ENCODE data around the gene GALNT10. TPM values are rescaled to one million over a fixed set of nuclear protein-coding genes. Genes with fewer than 3 reads are reported as not detected.

Gene GALNT10
- total and polyA plus RNA-seq, 2 donors (not counting 1 experiment from before 2014, with no cell fraction given), result 18.3 to 35.8 TPM

DNA sequence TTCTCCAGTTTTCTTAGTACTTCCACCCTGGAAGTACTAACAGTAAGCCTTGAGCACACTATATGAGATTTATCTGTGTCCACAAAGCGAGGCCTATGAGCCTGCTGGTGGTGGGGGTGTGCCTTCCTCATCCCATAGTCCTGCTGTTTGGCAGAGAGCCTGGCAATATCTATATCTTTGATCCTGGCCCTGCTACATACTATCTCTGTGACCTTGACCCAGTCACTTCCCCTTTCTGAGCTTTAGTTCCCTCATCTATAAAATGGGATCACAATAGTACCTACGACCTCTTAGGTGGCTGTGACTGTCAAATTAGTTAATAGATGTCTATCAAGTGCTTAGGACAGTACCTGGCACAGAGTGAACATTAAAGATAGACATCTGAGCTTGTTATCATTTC is 140.7 kb downstream of the GALNT10 start:
- Histone ChIP-seq H3K9me3 (ENCODE audit: control insufficient read depth, insufficient read depth, low read depth, low read length) (no peaks in the 10 kb centered on the region), H3K27me3 (ENCODE audit: control insufficient read depth, insufficient read depth, low read length) (no peaks in the 10 kb centered on the region), H3K4me3 (replicated peaks in 1 of 4; ENCODE audit: control extremely low read depth in 1 of 4, insufficient read depth in 1 of 4, low read depth in 3 of 4, low read length in 4 of 4) (no peak overlapping the region), H3K4me1 (ENCODE audit: control insufficient read depth, extremely low read depth, insufficient read depth, low read length) (no peaks in the 10 kb centered on the region), H3K79me2 (ENCODE audit: control insufficient read depth, insufficient read depth, low read length) (no peaks in the 10 kb centered on the region), H3K4me2 (ENCODE audit: extremely low read depth, insufficient read depth, low read length) (no peak overlapping the region), H4K20me1 (ENCODE audit: control insufficient read depth, extremely low read depth, insufficient read depth, low read length) (no peaks in the 10 kb centered on the region), H3K27ac (ENCODE audit: insufficient read depth, low read length) (no peak overlapping the region), H3K9ac (ENCODE audit: insufficient read depth, low read length) (no peak overlapping the region), H3K36me3 (ENCODE audit: control insufficient read depth, insufficient read depth, low read length) (peaks cover 2% of the 10 kb centered on the region), H2AFZ (ENCODE audit: low read length) (no peak overlapping the region)
- no peak for TF ChIP-seq EZH2 (IDR thresholded peaks at IDR 0.05; ENCODE audit: low read length, missing control alignments)
- TF ChIP-seq, protein P1, sequence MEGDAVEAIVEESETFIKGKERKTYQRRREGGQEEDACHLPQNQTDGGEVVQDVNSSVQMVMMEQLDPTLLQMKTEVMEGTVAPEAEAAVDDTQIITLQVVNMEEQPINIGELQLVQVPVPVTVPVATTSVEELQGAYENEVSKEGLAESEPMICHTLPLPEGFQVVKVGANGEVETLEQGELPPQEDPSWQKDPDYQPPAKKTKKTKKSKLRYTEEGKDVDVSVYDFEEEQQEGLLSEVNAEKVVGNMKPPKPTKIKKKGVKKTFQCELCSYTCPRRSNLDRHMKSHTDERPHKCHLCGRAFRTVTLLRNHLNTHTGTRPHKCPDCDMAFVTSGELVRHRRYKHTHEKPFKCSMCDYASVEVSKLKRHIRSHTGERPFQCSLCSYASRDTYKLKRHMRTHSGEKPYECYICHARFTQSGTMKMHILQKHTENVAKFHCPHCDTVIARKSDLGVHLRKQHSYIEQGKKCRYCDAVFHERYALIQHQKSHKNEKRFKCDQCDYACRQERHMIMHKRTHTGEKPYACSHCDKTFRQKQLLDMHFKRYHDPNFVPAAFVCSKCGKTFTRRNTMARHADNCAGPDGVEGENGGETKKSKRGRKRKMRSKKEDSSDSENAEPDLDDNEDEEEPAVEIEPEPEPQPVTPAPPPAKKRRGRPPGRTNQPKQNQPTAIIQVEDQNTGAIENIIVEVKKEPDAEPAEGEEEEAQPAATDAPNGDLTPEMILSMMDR (conservative IDR thresholded peaks at IDR 0.05 in 1 of 2, IDR thresholded peaks at IDR 0.05 in 1 of 2; ENCODE audit: low read depth in 1 of 2, low read length in 2 of 2), result no peak
- no peak for DNase-seq (ENCODE audit: low read depth in 2 of 2)

DNA sequence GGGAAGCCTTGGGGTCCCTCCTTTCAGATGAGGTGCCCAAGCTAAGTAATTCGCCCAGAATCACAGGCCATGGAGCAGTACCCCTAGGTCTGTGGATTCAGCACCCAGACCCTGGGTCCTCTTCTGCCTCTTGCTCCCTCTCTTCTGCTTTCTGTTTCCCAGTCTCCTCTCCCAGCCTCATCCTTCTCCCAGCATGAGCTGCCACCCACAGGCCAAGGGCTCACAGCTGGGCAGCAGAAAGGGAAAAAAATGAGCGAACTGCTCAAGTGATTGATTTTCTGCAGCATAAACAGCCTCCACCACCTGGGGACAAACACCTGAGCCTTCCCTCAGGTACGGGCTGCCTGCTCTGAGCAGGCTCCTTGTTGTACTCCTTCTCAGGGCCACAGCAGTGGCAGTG is 141.4 kb downstream of the GALNT10 start:
- no peak for DNase-seq (ENCODE audit: low read depth in 2 of 2)
- no peak overlapping the region for H3K9ac ChIP-seq (ENCODE audit: insufficient read depth, low read length)
- no peaks in the 10 kb centered on the region for H3K9me3 ChIP-seq (ENCODE audit: control insufficient read depth, insufficient read depth, low read depth, low read length)
- H3K4me2 ChIP-seq (ENCODE audit: extremely low read depth, insufficient read depth, low read length), result no peak overlapping the region
- no peak overlapping the region for H2AFZ ChIP-seq (ENCODE audit: low read length)
- no peaks in the 10 kb centered on the region for H3K79me2 ChIP-seq (ENCODE audit: control insufficient read depth, insufficient read depth, low read length)
- H3K4me3 ChIP-seq (replicated peaks in 1 of 4; ENCODE audit: control extremely low read depth in 1 of 4, insufficient read depth in 1 of 4, low read depth in 3 of 4, low read length in 4 of 4), result no peak overlapping the region
- no peaks in the 10 kb centered on the region for H3K27me3 ChIP-seq (ENCODE audit: control insufficient read depth, insufficient read depth, low read length)
- H3K27ac ChIP-seq (ENCODE audit: insufficient read depth, low read length), result no peak overlapping the region
- TF ChIP-seq, protein P1 (conservative IDR thresholded peaks at IDR 0.05 in 1 of 2, IDR thresholded peaks at IDR 0.05 in 1 of 2; ENCODE audit: low read depth in 1 of 2, low read length in 2 of 2), result no peak
- TF ChIP-seq EZH2 (IDR thresholded peaks at IDR 0.05; ENCODE audit: low read length, missing control alignments), result no peak
- no peaks in the 10 kb centered on the region for H4K20me1 ChIP-seq (ENCODE audit: control insufficient read depth, extremely low read depth, insufficient read depth, low read length)
- H3K36me3 ChIP-seq (ENCODE audit: control insufficient read depth, insufficient read depth, low read length), result peaks cover 2% of the 10 kb centered on the region
- no peaks in the 10 kb centered on the region for H3K4me1 ChIP-seq (ENCODE audit: control insufficient read depth, extremely low read depth, insufficient read depth, low read length)

DNA sequence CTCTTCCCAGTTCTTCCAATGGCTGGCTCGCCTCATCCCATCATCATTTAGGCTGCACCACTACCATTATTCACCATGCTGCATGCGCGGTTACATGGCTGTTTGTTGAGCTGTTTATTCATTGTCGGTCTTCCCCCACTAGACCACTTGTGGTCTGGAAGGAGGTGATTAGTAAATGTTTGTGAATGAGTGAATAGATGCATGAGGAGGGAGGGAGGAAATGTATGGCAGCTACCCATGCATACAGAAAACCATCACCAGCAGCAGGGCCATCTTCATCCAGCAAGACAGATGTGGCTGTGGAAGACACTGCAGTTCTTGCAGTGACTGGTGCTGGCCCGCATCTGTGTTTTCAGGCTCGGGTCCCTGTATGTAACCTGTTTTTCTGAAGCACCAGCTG is 141.9 kb downstream of the GALNT10 start:
- Histone ChIP-seq H3K27me3 (ENCODE audit: control insufficient read depth, insufficient read depth, low read length) (no peaks in the 10 kb centered on the region), H3K9ac (ENCODE audit: insufficient read depth, low read length) (no peak overlapping the region), H3K79me2 (ENCODE audit: control insufficient read depth, insufficient read depth, low read length) (no peaks in the 10 kb centered on the region), H3K36me3 (ENCODE audit: control insufficient read depth, insufficient read depth, low read length) (peaks cover 2% of the 10 kb centered on the region), H3K9me3 (ENCODE audit: control insufficient read depth, insufficient read depth, low read depth, low read length) (no peaks in the 10 kb centered on the region), H2AFZ (ENCODE audit: low read length) (no peak overlapping the region), H4K20me1 (ENCODE audit: control insufficient read depth, extremely low read depth, insufficient read depth, low read length) (no peaks in the 10 kb centered on the region), H3K4me3 (replicated peaks in 1 of 4; ENCODE audit: control extremely low read depth in 1 of 4, insufficient read depth in 1 of 4, low read depth in 3 of 4, low read length in 4 of 4) (no peak overlapping the region), H3K27ac (ENCODE audit: insufficient read depth, low read length) (no peak overlapping the region), H3K4me2 (ENCODE audit: extremely low read depth, insufficient read depth, low read length) (no peak overlapping the region), H3K4me1 (ENCODE audit: control insufficient read depth, extremely low read depth, insufficient read depth, low read length) (no peaks in the 10 kb centered on the region)
- no peak for DNase-seq (ENCODE audit: low read depth in 2 of 2)
- TF ChIP-seq, protein P1 (conservative IDR thresholded peaks at IDR 0.05 in 1 of 2, IDR thresholded peaks at IDR 0.05 in 1 of 2; ENCODE audit: low read depth in 1 of 2, low read length in 2 of 2), result no peak
- TF ChIP-seq EZH2 (IDR thresholded peaks at IDR 0.05; ENCODE audit: low read length, missing control alignments), result no peak

Measured in fibroblast of lung (primary cell).